Activated CD8-positive, alpha-beta memory T cell treated with anti-CD3 and anti-CD28 coated beads, Interleukin-2, amount 50 U/mL, for 48 hours (primary cell): ENCODE data around the gene DSCAML1.
"Not testable (repeated sequence)": the region's sequence is repeated elsewhere in the genome, so short reads cannot be mapped to it uniquely, and the experiment has no call there.

Experiments
- DNase-seq: peaks from one replicate; pipeline ENCODE4 v3.0.0-alpha.2; 2020

Gene DSCAML1

GRCh38 chr11:117792241-117792640 is 4.8 kb downstream of the DSCAML1 start:
- no peak for DNase-seq

- DNase-seq = no peak
Measured at GRCh38 chr11:117790279-117790678, 6.7 kb downstream of the DSCAML1 start.

- DNase-seq = no peak
Measured at GRCh38 chr11:117789241-117789640, 7.8 kb downstream of the DSCAML1 start.

- no peak for DNase-seq
Measured at GRCh38 chr11:117786135-117786870, 10.7 kb downstream of the DSCAML1 start.

GRCh38 chr11:117782101-117782500 is 14.9 kb downstream of the DSCAML1 start:
- DNase-seq = no peak

- no peak for DNase-seq
Measured at GRCh38 chr11:117781627-117782026, 15.4 kb downstream of the DSCAML1 start.

GRCh38 chr11:117780456-117780855 is 16.6 kb downstream of the DSCAML1 start:
- no peak for DNase-seq

GRCh38 chr11:117774553-117774952 is 22.5 kb downstream of the DSCAML1 start:
- DNase-seq = no peak

- no peak for DNase-seq
Measured at GRCh38 chr11:117772360-117772759, 24.7 kb downstream of the DSCAML1 start.

- no peak for DNase-seq
Measured at GRCh38 chr11:117771841-117772240, 25.2 kb downstream of the DSCAML1 start.

GRCh38 chr11:117771197-117771596 is 25.8 kb downstream of the DSCAML1 start:
- DNase-seq = no peak

- no peak for DNase-seq
Measured at GRCh38 chr11:117770061-117770460, 27.0 kb downstream of the DSCAML1 start.

GRCh38 chr11:117769533-117769932 is 27.5 kb downstream of the DSCAML1 start:
- no peak for DNase-seq

- no peak for DNase-seq
Measured at GRCh38 chr11:117768506-117768905, 28.5 kb downstream of the DSCAML1 start.

- no peak for DNase-seq
Measured at GRCh38 chr11:117767071-117767470, 29.9 kb downstream of the DSCAML1 start.

GRCh38 chr11:117766576-117766975 is 30.4 kb downstream of the DSCAML1 start:
- DNase-seq = no peak

GRCh38 chr11:117766026-117766425 is 31.0 kb downstream of the DSCAML1 start:
- no peak for DNase-seq

- no peak for DNase-seq
Measured at GRCh38 chr11:117765068-117765467, 31.9 kb downstream of the DSCAML1 start.

- not testable (repeated sequence) for DNase-seq
Measured at GRCh38 chr11:117763465-117763864, 33.6 kb downstream of the DSCAML1 start.

- DNase-seq = no peak
Measured at GRCh38 chr11:117761993-117762392, 35.0 kb downstream of the DSCAML1 start.

GRCh38 chr11:117759305-117759704 is 37.7 kb downstream of the DSCAML1 start:
- DNase-seq = no peak

- DNase-seq = no peak
Measured at GRCh38 chr11:117754030-117754429, 43.0 kb downstream of the DSCAML1 start.

- DNase-seq = no peak
Measured at GRCh38 chr11:117752721-117753237, 44.2 kb downstream of the DSCAML1 start.

- DNase-seq = no peak
Measured at GRCh38 chr11:117752071-117752470, 44.9 kb downstream of the DSCAML1 start.
